IMR-90 (cell line): Measurements from ENCODE around the gene MMP21. TPM values are rescaled to one million over a fixed set of nuclear protein-coding genes. Genes with fewer than 3 reads are reported as not detected.
A peak's percentile ranks its signal among the peaks of the same experiment; 100 is the strongest.

Experiments used
- ATAC-seq: fragments of 200-7000 bp; cut with Tn5 transposase; 2 replicates; pipeline ENCODE4 v1.9.1; 2020; ENCODE audit warnings: low read depth, mild to moderate bottlenecking, moderate library complexity
- Bru-seq: library from RNA; stranded (reverse); fragments of 400-500 nt; gene quantifications from one replicate; lab custom pipeline; 2021; lab: Mats Ljungman, UMichigan
- BruChase-seq, 2 experiments: library from RNA; stranded (reverse); fragments of 400-500 nt; gene quantifications; one replicate each; lab custom pipeline; 2021; lab: Mats Ljungman, UMichigan
- BruUV-seq: library from RNA; stranded (reverse); fragments of 400-500 nt; replicated peaks from 2 replicates; lab custom pipeline; 2021; lab: Mats Ljungman, UMichigan
- CTCF ChIA-PET: fragments of 300-600 bp; formaldehyde crosslinking; extraction: SDS; loops from one replicate; lab custom pipeline; 2021; ENCODE audit warnings: antibody characterized with exemption; lab: Yijun Ruan, JAX
- POLR2A ChIA-PET: fragments of 300-600 bp; sonication (Branson Sonifier 250); formaldehyde crosslinking; loops from one replicate; lab custom pipeline; 2022; ENCODE audit warnings: antibody characterized with exemption; ENCODE audit not compliant: unreplicated experiment; lab: Charles Lee
- DNase-seq: peaks from one replicate; pipeline ENCODE4 v3.0.0; 2013
- H2AFZ ChIP-seq: replicated peaks from 2 replicates; pipeline ENCODE3; 2013; ENCODE audit warnings: low read length, mild to moderate bottlenecking; ENCODE audit not compliant: poor library complexity
- H2AK5ac ChIP-seq: 2 replicates; pipeline ENCODE4 v1.6.1; 2013; ENCODE audit warnings: low read depth, low read length, inconsistent platforms
- H2AK9ac ChIP-seq: replicated peaks from 2 replicates; pipeline ENCODE3; 2013; ENCODE audit warnings: mild to moderate bottlenecking, low read depth, low read length, moderate library complexity; ENCODE audit not compliant: poor library complexity
- H2BK120ac ChIP-seq: 2 replicates; pipeline ENCODE4 v1.6.1; 2013; ENCODE audit warnings: low read depth, low read length, inconsistent platforms
- H2BK15ac ChIP-seq: 3 replicates; pipeline ENCODE4 v1.6.1; 2013; ENCODE audit warnings: low read depth, low read length, inconsistent platforms
- H2BK20ac ChIP-seq: 2 replicates; pipeline ENCODE4 v1.6.1; 2013; ENCODE audit warnings: low read depth, mild to moderate bottlenecking, inconsistent platforms, low read length, moderate library complexity
- H2BK5ac ChIP-seq: 2 replicates; pipeline ENCODE4 v1.6.1; 2013; ENCODE audit warnings: mild to moderate bottlenecking, low read depth, low read length, inconsistent platforms; ENCODE audit not compliant: poor library complexity, severe bottlenecking
- H3K14ac ChIP-seq: replicated peaks from 2 replicates; pipeline ENCODE4 v1.6.1; 2013; ENCODE audit warnings: low read depth, low read length, inconsistent platforms
- H3K18ac ChIP-seq: 2 replicates; pipeline ENCODE4 v1.6.1; 2013; ENCODE audit warnings: low read depth, low read length, control low read depth
- H3K23ac ChIP-seq: 2 replicates; pipeline ENCODE4 v1.6.1; 2013; ENCODE audit warnings: low read depth, low read length, inconsistent platforms
- H3K27ac ChIP-seq: 2 replicates; pipeline ENCODE4 v1.5.1; 2013; ENCODE audit warnings: mild to moderate bottlenecking, control low read depth, low read length; ENCODE audit not compliant: insufficient read depth
- H3K27me3 ChIP-seq: 2 replicates; pipeline ENCODE4 v1.6.1; 2013; ENCODE audit warnings: low read length; ENCODE audit not compliant: control insufficient read depth, insufficient read depth
- H3K36me3 ChIP-seq: 2 replicates; pipeline ENCODE4 v1.6.1; 2013; ENCODE audit warnings: low read length, mixed read lengths; ENCODE audit not compliant: control insufficient read depth, insufficient read depth
- H3K4ac ChIP-seq: 2 replicates; pipeline ENCODE4 v1.6.1; 2013; ENCODE audit warnings: low read depth, low read length, inconsistent platforms
- H3K4me1 ChIP-seq: 2 replicates; pipeline ENCODE4 v1.6.1; 2013; ENCODE audit warnings: low read length, mixed read lengths; ENCODE audit not compliant: control insufficient read depth, insufficient read depth
- H3K4me2 ChIP-seq: 2 replicates; pipeline ENCODE4 v1.6.1; 2013; ENCODE audit warnings: low read depth, mild to moderate bottlenecking, control low read depth, low read length, moderate library complexity
- H3K4me3 ChIP-seq: 2 replicates; pipeline ENCODE4 v1.5.1; 2013; ENCODE audit warnings: low read depth, mild to moderate bottlenecking, control low read depth, low read length, moderate library complexity; ENCODE audit not compliant: insufficient read depth
- H3K56ac ChIP-seq: 2 replicates; pipeline ENCODE4 v1.6.1; 2013; ENCODE audit warnings: low read length, inconsistent platforms; ENCODE audit not compliant: insufficient read depth; ENCODE audit errors: extremely low read depth
- H3K79me1 ChIP-seq, 2 experiments: 2 replicates each; pipeline ENCODE4 v1.6.1; 2013; ENCODE audit warnings: low read length in 2 of 2, inconsistent platforms in 1 of 2, low read depth in 1 of 2
- H3K9ac ChIP-seq: 2 replicates; pipeline ENCODE4 v1.6.1; 2013; ENCODE audit warnings: low read depth, low read length, control low read depth
- H3K9me1 ChIP-seq: 2 replicates; pipeline ENCODE4 v1.6.1; 2013; ENCODE audit warnings: low read length, inconsistent platforms; ENCODE audit not compliant: insufficient read depth
- H3K9me3 ChIP-seq: 2 replicates; pipeline ENCODE4 v1.6.1; 2013; ENCODE audit warnings: low read length; ENCODE audit not compliant: control insufficient read depth, insufficient read depth
- H4K20me1 ChIP-seq: 2 replicates; pipeline ENCODE4 v1.6.1; 2013; ENCODE audit warnings: low read length, inconsistent platforms; ENCODE audit not compliant: insufficient read depth
- H4K5ac ChIP-seq: 2 replicates; pipeline ENCODE4 v1.6.1; 2013; ENCODE audit warnings: mild to moderate bottlenecking, low read depth, low read length, control low read depth
- H4K8ac ChIP-seq, 2 experiments: 2 replicates each; pipeline ENCODE4 v1.6.1; 2013; ENCODE audit warnings: low read depth in 2 of 2, low read length in 2 of 2, control low read depth in 1 of 2, inconsistent platforms in 1 of 2
- H4K91ac ChIP-seq: 2 replicates; pipeline ENCODE4 v1.6.1; 2013; ENCODE audit warnings: low read depth, low read length, inconsistent platforms; ENCODE audit not compliant: insufficient read depth
- CHD1 ChIP-seq: IDR thresholded peaks from 2 replicates; pipeline ENCODE4 v1.6.1; 2012; ENCODE audit warnings: low read depth, low read length, improper control_type of control experiment
- FOS ChIP-seq: fragments of 150-350 bp; IDR thresholded peaks from 2 replicates; pipeline ENCODE4 v1.6.1; 2016; ENCODE audit warnings: low read depth, low read length
- POLR2A ChIP-seq: IDR thresholded peaks from 2 replicates; pipeline ENCODE4 v1.6.1; 2012; ENCODE audit warnings: mild to moderate bottlenecking, low read depth, low read length
- RCOR1 ChIP-seq: IDR thresholded peaks from 2 replicates; pipeline ENCODE4 v1.6.1; 2012; ENCODE audit warnings: mild to moderate bottlenecking, low read length, improper control_type of control experiment; ENCODE audit not compliant: insufficient replicate concordance
- SMC3 ChIP-seq: fragments of 150-350 bp; IDR thresholded peaks from 2 replicates; pipeline ENCODE4 v1.6.1; 2016; ENCODE audit warnings: low read depth, mild to moderate bottlenecking, antibody characterized with exemption, low read length, moderate library complexity
- WGBS, 2 experiments: methylation state at CpG; one replicate each; pipeline versions ENCODE4 v1.1.5 to v1.1.7; 2013; ENCODE audit warnings: missing lambda C conversion rate in 2 of 2; ENCODE audit not compliant: insufficient read length in 1 of 2; ENCODE audit errors: extremely low coverage in 2 of 2; 5-methylcytosine and 5-hydroxymethylcytosine counted together
- dilution Hi-C: fragments of 300-500 bp; cut with HindIII; formaldehyde crosslinking; loops from one replicate; pipeline ENCODE4 v1.14.3; 2018; ENCODE audit warnings: low sequenced_read_pairs; ENCODE audit not compliant: unreplicated experiment
- in situ Hi-C: fragments of 300-500 bp; cut with MboI; formaldehyde crosslinking; loops from 3 replicates; pipeline ENCODE4 v1.14.3; 2019; ENCODE audit warnings: low sequenced_read_pairs, inconsistent platforms, mixed read lengths
- intact Hi-C: fragments of 100-400 bp; cut with micrococcal nuclease; formaldehyde crosslinking; loops from 2 replicates; pipeline ENCODE4 v1.10.0; 2022
- long read RNA-seq: library from polyadenylated mRNA; unstranded; transcript quantifications from one replicate; pipeline ENCODE4 v2.0.0, GENCODE V29; 2021; ENCODE audit not compliant: unreplicated experiment
- polyA plus RNA-seq, 3 experiments: library from polyadenylated mRNA; depleted of rRNA; stranded (reverse); fragments of >200 nt; gene quantifications; 2 replicates each; pipeline ENCODE4 v1.2.3, GENCODE V29; 2012; ENCODE audit warnings: low replicate concordance in 1 of 3
- total RNA-seq: library from RNA; depleted of rRNA; stranded (reverse); fragments of >200 nt; gene quantifications from 2 replicates; pipeline ENCODE4 v1.2.3, GENCODE V29; 2012; rRNA removed

Gene MMP21
- not detected in 2 replicates for total RNA-seq
- not detected in 2 replicates for polyA plus RNA-seq (2012; rRNA removed)
- polyA plus RNA-seq (2012; cell fraction: cytosol; rRNA removed) = 0.03 TPM in 1 of 2 replicates, not detected in the other
- 0.08 and 0.17 TPM in 2 replicates for polyA plus RNA-seq (2012; cell fraction: nucleus; rRNA removed; ENCODE audit: low replicate concordance)
- Bru-seq, nascent RNA = percentile 16 among the genes with signal in this experiment
- BruChase-seq, experiment 1, labeled RNA remaining after a 6-hour chase = percentile 22 among the genes with signal in this experiment
- BruChase-seq, experiment 2, labeled RNA remaining after a 2-hour chase = percentile 21 among the genes with signal in this experiment
- long read RNA-seq = 0 reads

GRCh38 chr10:125775491-125776106 is at the start of gene MMP21:
TSS of gene MMP21 (minus strand) at chr10:125775821. CDS start at chr10:125775821, 0 bp downstream.
- Histone ChIP-seq H3K9me3 (no peaks in the 10 kb centered on the region), H3K27me3 (peaks cover 3% of the 10 kb centered on the region; the same call in 1 of the 2 replicates), H4K20me1 (no peaks in the 10 kb centered on the region), H4K5ac (no peak within 1 kb of the TSS), H3K4me1 (no peaks in the 10 kb centered on the region), H3K4me3 (no peak within 1 kb of the TSS), H3K23ac (no peak within 1 kb of the TSS), H3K56ac (no peak within 1 kb of the TSS), H2BK15ac (no peak within 1 kb of the TSS), H3K36me3 (no peaks in the 10 kb centered on the region), H2AK9ac (no peak within 1 kb of the TSS), H2BK20ac (no peak within 1 kb of the TSS), H3K27ac (no peak within 1 kb of the TSS), H3K4me2 (no peak within 1 kb of the TSS), H3K14ac (no peak within 1 kb of the TSS), H4K8ac (no peak within 1 kb of the TSS), H2AFZ (peak within 1 kb of the TSS; percentile 9), H4K91ac (no peak within 1 kb of the TSS), H3K79me1 (no peaks in the 10 kb centered on the region), H3K9me1 (no peaks in the 10 kb centered on the region), H2BK120ac (no peak within 1 kb of the TSS), H2BK5ac (no peak within 1 kb of the TSS), H3K4ac (no peak within 1 kb of the TSS), H3K9ac (no peak within 1 kb of the TSS), H3K18ac (no peak within 1 kb of the TSS), H2AK5ac (no peak within 1 kb of the TSS)
- POLR2A ChIA-PET = interaction anchor here (0.6 kb wide), 1 partner anchor 690 kb away, joined by 4 read pairs; no protein-coding TSS in a partner anchor
- intact Hi-C loops (no loop called here), dilution Hi-C loops (no loop called here), in situ Hi-C loops (no loop called here)
- ATAC-seq (no peak), DNase-seq (no peak)
- no TSS peak for BruUV-seq
- TF ChIP-seq SMC3 (no peak), RCOR1 (no peak), FOS (no peak), CHD1 (no peak), POLR2A (no peak)
- WGBS, 2 experiments = 92% methylated on average over 13 of the region's 26 CpGs; no CpG with 5 or more reads in 1 of the 2 experiments
- CTCF ChIA-PET = no interaction called here
